ENCODE data around the gene ANO1.

DNA sequence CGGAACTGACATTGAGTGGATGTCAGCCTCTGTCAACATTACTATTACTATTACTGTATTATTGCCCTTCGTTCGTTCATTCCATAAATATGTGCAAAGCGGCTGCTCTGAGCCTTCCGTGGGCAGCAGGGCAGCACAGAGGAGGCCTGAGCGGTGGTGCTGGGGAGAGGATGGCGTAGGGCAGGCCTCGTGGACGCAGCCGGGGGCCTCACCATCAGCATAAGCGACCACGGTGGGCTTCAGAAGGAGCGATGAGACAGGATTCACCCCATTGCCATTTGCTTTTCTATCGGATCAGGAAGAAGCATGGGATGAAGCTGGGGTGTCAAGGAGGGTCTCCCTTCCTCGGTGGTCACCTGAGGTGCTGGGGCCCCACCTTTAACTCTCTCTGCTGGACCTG, 22.7 kb downstream of the ANO1 start:
- TF ChIP-seq, protein P1, sequence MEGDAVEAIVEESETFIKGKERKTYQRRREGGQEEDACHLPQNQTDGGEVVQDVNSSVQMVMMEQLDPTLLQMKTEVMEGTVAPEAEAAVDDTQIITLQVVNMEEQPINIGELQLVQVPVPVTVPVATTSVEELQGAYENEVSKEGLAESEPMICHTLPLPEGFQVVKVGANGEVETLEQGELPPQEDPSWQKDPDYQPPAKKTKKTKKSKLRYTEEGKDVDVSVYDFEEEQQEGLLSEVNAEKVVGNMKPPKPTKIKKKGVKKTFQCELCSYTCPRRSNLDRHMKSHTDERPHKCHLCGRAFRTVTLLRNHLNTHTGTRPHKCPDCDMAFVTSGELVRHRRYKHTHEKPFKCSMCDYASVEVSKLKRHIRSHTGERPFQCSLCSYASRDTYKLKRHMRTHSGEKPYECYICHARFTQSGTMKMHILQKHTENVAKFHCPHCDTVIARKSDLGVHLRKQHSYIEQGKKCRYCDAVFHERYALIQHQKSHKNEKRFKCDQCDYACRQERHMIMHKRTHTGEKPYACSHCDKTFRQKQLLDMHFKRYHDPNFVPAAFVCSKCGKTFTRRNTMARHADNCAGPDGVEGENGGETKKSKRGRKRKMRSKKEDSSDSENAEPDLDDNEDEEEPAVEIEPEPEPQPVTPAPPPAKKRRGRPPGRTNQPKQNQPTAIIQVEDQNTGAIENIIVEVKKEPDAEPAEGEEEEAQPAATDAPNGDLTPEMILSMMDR (IDR thresholded peaks at IDR 0.05) = no peak
- no peak for TF ChIP-seq POLR2A (IDR thresholded peaks at IDR 0.05)
